ENCODE measurements around the gene ARID1B.
"Not testable (repeated sequence)": the region's sequence is repeated elsewhere in the genome, so short reads cannot be mapped to it uniquely, and the experiment has no call there.

DNA sequence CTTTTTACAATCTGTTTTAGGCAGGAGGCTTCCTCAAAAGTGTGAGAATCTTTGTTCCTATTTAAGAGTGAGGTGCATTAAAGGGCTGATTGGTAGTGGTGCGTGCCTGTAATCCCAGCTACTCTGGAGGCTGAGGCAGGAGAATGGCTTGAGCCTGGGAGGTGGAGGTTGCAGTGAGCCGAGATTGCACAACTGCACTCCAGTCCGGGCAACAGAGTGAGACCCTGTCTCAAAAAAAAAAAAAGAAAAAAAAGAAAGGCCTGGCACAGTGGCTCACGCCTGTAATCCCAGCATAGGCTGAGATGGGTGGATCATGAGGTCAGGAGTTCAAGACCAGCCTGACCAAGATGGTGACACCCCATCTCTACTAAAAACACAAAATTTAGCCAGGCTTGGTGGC is 205.7 kb downstream of the ARID1B start:
- TF ChIP-seq, protein P1, sequence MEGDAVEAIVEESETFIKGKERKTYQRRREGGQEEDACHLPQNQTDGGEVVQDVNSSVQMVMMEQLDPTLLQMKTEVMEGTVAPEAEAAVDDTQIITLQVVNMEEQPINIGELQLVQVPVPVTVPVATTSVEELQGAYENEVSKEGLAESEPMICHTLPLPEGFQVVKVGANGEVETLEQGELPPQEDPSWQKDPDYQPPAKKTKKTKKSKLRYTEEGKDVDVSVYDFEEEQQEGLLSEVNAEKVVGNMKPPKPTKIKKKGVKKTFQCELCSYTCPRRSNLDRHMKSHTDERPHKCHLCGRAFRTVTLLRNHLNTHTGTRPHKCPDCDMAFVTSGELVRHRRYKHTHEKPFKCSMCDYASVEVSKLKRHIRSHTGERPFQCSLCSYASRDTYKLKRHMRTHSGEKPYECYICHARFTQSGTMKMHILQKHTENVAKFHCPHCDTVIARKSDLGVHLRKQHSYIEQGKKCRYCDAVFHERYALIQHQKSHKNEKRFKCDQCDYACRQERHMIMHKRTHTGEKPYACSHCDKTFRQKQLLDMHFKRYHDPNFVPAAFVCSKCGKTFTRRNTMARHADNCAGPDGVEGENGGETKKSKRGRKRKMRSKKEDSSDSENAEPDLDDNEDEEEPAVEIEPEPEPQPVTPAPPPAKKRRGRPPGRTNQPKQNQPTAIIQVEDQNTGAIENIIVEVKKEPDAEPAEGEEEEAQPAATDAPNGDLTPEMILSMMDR (IDR thresholded peaks at IDR 0.05): not testable (repeated sequence)
- TF ChIP-seq POLR2A (IDR thresholded peaks at IDR 0.05): not testable (repeated sequence)
